Measurements from ENCODE around the gene IFT57.
A peak's percentile ranks its signal among the peaks of the same experiment; 100 is the strongest.
"Not testable (repeated sequence)": the region's sequence is repeated elsewhere in the genome, so short reads cannot be mapped to it uniquely, and the experiment has no call there.

IFT57 gene

GRCh38 chr3:108159105-108159504 is 63.1 kb downstream of the IFT57 start:
- DNase-seq (ENCODE audit: low spot score): no peak

- DNase-seq (ENCODE audit: low spot score): no peak
Observed at GRCh38 chr3:108158251-108158650, 64.0 kb downstream of the IFT57 start.

- no peak for DNase-seq (ENCODE audit: low spot score)
Observed at GRCh38 chr3:108157273-108157672, 65.0 kb downstream of the IFT57 start.

GRCh38 chr3:108156312-108156853 is 65.8 kb downstream of the IFT57 start:
- DNase-seq (ENCODE audit: low spot score): no peak

GRCh38 chr3:108155642-108156041 is 66.6 kb downstream of the IFT57 start:
- not testable (repeated sequence) for DNase-seq (ENCODE audit: low spot score)

- DNase-seq (ENCODE audit: low spot score): peak; percentile 34
Observed at GRCh38 chr3:108153451-108153981, 68.7 kb downstream of the IFT57 start.

GRCh38 chr3:108152274-108152673 is 70.0 kb downstream of the IFT57 start:
- no peak for DNase-seq (ENCODE audit: low spot score)

GRCh38 chr3:108150200-108150599 is 72.0 kb downstream of the IFT57 start:
- DNase-seq (ENCODE audit: low spot score): no peak

GRCh38 chr3:108146139-108146538 is 76.1 kb downstream of the IFT57 start:
- no peak for DNase-seq (ENCODE audit: low spot score)

GRCh38 chr3:108145578-108145977 is 76.6 kb downstream of the IFT57 start:
- no peak for DNase-seq (ENCODE audit: low spot score)

GRCh38 chr3:108137460-108137814 is 84.8 kb downstream of the IFT57 start:
- no peak for DNase-seq (ENCODE audit: low spot score)

- DNase-seq (ENCODE audit: low spot score): no peak
Observed at GRCh38 chr3:108136561-108137459, 85.4 kb downstream of the IFT57 start.

- DNase-seq (ENCODE audit: low spot score): no peak
Observed at GRCh38 chr3:108134555-108134880, 87.7 kb downstream of the IFT57 start.

GRCh38 chr3:108133858-108134554 is 88.2 kb downstream of the IFT57 start:
- no peak for DNase-seq (ENCODE audit: low spot score)

GRCh38 chr3:108133048-108133369 is 89.2 kb downstream of the IFT57 start:
- DNase-seq (ENCODE audit: low spot score): no peak

GRCh38 chr3:108131475-108132134 is 90.6 kb downstream of the IFT57 start:
- DNase-seq (ENCODE audit: low spot score): no peak

- no peak for DNase-seq (ENCODE audit: low spot score)
Observed at GRCh38 chr3:108130701-108131474, 91.3 kb downstream of the IFT57 start.

GRCh38 chr3:108130236-108130635 is 92.0 kb downstream of the IFT57 start:
- DNase-seq (ENCODE audit: low spot score): no peak

GRCh38 chr3:108127301-108127988 is 94.8 kb downstream of the IFT57 start:
- peak; percentile 86 for DNase-seq (ENCODE audit: low spot score)

- no peak for DNase-seq (ENCODE audit: low spot score)
Observed at GRCh38 chr3:108126348-108126747, 95.9 kb downstream of the IFT57 start.

GRCh38 chr3:108125550-108126071 is 96.6 kb downstream of the IFT57 start:
- peak; percentile 71 for DNase-seq (ENCODE audit: low spot score)

All from CD4-positive, alpha-beta T cell treated with Interleukin-6 at 100 ng/mL for 8 hours (primary cell).